HG03108 (cell line): ENCODE measurements around the gene ZNF816.
"Not testable (repeated sequence)": the region's sequence is repeated elsewhere in the genome, so short reads cannot be mapped to it uniquely, and the experiment has no call there.

Experiments
- ATAC-seq: cut with Tn5 transposase; IDR thresholded peaks from one replicate; pipeline ENCODE4 v1.9.1; 2021; ENCODE audit warnings: moderate library complexity; ENCODE audit not compliant: unreplicated experiment

The ZNF816 gene

GRCh38 chr19:52961981-52962380 lies 700 bp downstream of the ZNF816 start:
- ATAC-seq: peak; percentile 5

GRCh38 chr19:52959613-52960295 lies 2.9 kb downstream of the ZNF816 start:
- ATAC-seq: no peak

- no peak for ATAC-seq
Observed at GRCh38 chr19:52957591-52957990, 5.1 kb downstream of the ZNF816 start.

GRCh38 chr19:52956917-52957316 lies 5.8 kb downstream of the ZNF816 start:
- ATAC-seq: no peak

- no peak for ATAC-seq
Observed at GRCh38 chr19:52949422-52949821, 13.3 kb downstream of the ZNF816 start.

- ATAC-seq: no peak
Observed at GRCh38 chr19:52948025-52948770, 14.5 kb downstream of the ZNF816 start.

GRCh38 chr19:52946322-52947310 lies 16.1 kb downstream of the ZNF816 start:
- ATAC-seq: no peak

GRCh38 chr19:52945652-52946321 lies 16.9 kb downstream of the ZNF816 start:
- ATAC-seq: no peak

- not testable (repeated sequence) for ATAC-seq
Observed at GRCh38 chr19:52944703-52945493, 17.8 kb downstream of the ZNF816 start.

- no peak for ATAC-seq
Observed at GRCh38 chr19:52943884-52944643, 18.6 kb downstream of the ZNF816 start.

GRCh38 chr19:52943134-52943883 lies 19.4 kb downstream of the ZNF816 start:
- ATAC-seq: no peak

GRCh38 chr19:52942386-52943133 lies 20.1 kb downstream of the ZNF816 start:
- ATAC-seq: peak; percentile 96

GRCh38 chr19:52941941-52942385 lies 20.7 kb downstream of the ZNF816 start:
- ATAC-seq: peak; percentile 23

GRCh38 chr19:52941523-52941922 lies 21.2 kb downstream of the ZNF816 start:
- not testable (repeated sequence) for ATAC-seq

GRCh38 chr19:52940905-52941304 lies 21.8 kb downstream of the ZNF816 start:
- ATAC-seq: not testable (repeated sequence)

GRCh38 chr19:52938761-52939160 lies 23.9 kb downstream of the ZNF816 start:
- ATAC-seq: no peak

GRCh38 chr19:52936954-52937325 lies 25.7 kb downstream of the ZNF816 start:
- no peak for ATAC-seq
